HG02981 (cell line): ENCODE measurements around the gene KLHL29.
"Not testable (repeated sequence)": the region's sequence is repeated elsewhere in the genome, so short reads cannot be mapped to it uniquely, and the experiment has no call there.

Experiments used
- ATAC-seq: cut with Tn5 transposase; IDR thresholded peaks from one replicate; pipeline ENCODE4 v1.9.1; 2021; ENCODE audit warnings: mild to moderate bottlenecking, moderate library complexity; ENCODE audit not compliant: unreplicated experiment

KLHL29 gene

DNA sequence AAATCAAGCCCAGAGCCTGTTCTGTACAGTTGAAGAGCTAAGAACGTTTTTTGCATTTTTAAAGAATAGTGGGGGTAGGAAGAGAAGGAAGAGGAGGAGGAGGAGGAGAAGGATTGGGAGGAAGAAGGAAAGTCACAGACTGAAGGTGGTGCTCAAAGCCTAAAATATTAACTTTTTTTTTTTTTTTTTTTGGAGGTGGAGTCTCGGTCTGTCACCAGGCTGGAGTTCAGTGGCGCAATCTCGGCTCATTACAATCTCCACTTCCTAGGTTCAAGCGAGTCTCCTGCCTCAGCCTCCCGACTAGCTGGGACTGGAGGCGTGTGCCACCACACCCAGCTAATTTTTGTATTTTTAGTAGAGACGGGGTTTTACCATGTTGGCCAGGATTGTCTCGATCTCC lies 18.3 kb upstream of the KLHL29 start:
- ATAC-seq: no peak

DNA sequence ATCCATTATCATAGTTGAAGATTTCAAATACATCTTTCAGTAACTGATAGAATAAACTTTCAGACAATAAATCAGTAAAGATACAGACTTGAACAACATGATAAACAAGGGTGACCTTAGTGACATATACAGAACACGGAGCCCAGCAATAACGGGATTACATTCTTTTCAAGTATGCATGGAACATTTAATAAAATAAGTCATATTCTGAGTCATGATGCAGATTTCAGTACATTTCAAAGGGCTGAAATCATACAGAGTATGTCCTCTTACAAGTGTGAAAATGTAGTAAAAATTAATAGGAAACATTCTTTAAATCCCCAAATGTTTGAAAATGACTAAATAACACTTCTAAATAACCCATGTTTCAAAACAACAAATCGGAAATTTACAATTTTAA lies 17.2 kb upstream of the KLHL29 start:
- ATAC-seq: no peak

DNA sequence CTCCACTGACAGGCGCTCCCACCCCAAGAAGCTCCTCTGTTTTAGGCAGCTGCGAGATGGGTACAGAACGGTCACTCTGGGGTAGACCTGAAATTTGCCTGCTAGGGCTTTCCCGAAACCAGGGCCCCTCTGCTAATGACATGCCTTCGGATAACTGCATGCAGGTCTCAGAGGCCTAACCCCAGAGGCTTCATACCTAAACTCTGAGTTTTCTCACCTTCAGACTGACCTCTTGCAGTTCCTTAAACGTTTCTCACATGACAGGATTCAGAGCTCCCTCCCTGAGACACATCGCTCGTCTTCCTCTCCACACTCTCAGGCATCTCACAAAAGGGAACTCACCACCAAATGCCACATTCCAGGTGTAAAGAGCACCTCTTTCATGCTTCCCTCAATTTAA lies 11.3 kb upstream of the KLHL29 start:
- no peak for ATAC-seq

DNA sequence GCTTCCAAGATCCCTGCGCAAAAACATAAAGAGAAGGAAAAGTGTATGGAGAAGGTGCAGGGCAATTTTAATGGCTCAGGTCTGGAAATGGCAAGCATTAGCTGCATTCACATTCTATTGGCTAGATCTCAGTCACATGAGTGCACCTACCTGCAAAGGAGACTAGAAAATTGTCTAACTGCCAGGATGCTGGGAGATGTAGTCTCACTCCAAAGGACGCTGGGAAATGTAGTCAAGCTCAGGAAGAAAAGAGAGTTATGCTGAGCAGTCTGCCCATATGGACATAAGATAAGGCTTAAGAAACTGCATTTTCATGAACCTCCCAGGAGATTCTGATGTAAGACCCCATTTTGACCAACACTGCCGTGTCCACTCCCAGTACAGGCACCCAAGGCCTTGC lies 9.5 kb upstream of the KLHL29 start:
- peak; percentile 61 for ATAC-seq

DNA sequence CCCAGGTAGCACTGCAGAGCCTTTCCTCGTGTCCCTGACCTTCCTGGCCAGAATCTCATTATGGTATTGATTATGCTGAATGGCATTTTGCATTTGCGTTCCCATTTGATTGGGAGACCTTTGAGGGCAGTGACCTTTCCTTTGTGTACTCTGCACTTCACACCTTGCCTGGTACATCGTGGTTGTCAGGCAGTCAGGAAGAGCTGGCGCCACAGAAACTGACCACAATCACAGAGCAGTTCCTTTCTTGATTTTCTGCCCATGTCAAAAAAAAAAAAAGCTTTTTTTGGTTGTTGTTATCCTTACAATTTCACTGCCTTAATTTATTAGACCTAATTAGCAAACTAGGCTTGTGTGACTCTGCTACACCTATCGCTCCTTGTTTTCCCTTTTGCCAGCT lies 8.9 kb upstream of the KLHL29 start:
- ATAC-seq: no peak

DNA sequence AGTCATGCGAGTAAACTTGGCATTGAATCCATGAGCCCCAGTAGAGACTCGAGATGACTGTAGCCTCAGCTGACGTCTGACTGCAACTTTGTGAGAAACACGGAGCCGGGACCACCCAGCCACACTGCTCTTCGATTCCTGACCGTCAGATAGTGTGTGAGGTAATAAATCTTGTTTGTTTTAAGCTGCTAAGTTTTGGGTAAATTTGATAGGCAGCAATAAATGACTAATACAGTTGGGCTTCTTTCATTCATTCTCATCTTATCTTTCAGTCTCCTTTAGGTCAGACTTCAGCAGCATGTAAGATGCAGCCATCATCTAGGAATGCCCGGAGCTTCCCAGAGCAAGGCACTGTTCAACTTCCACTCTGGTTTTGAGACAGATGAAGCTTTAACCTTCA lies 8.0 kb upstream of the KLHL29 start:
- ATAC-seq: no peak

DNA sequence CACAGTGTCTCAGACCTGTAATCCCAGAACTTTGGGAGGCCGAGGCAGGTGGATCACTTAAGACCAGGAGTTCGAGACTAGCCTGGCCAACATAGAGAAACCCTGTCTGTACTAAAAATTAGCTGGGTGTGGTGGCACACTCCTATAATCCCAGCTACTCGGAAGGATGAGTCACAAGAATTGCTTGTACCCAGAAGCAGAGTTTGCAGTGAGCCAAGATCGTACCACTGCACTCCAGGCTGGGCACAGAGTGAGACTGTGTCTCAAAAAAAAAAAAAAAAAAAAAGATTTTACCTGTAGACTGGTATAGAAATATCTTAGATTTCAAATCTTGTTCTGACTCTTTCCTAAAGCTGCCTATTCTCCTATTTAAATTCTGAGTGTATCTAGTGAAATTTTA lies 7.2 kb upstream of the KLHL29 start:
- no peak for ATAC-seq

DNA sequence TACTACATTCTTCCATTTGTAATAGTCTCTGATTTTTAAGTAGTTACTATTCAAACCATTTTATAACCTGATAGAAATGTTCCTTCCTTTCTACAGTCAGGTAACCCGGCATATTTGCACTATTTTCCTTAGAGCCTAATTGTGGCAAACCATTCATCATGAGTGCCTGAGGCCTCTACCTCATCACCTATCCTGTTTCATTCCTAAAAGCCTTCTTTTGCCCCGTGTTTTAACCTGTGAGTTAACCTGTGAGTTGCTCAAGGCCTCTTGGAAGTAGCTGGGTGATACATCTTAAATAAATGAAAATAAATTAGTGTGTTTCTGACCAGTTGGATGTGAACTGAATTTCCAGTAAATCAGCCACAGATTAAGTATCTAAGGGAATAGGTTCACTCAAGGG lies 6.5 kb upstream of the KLHL29 start:
- no peak for ATAC-seq

DNA sequence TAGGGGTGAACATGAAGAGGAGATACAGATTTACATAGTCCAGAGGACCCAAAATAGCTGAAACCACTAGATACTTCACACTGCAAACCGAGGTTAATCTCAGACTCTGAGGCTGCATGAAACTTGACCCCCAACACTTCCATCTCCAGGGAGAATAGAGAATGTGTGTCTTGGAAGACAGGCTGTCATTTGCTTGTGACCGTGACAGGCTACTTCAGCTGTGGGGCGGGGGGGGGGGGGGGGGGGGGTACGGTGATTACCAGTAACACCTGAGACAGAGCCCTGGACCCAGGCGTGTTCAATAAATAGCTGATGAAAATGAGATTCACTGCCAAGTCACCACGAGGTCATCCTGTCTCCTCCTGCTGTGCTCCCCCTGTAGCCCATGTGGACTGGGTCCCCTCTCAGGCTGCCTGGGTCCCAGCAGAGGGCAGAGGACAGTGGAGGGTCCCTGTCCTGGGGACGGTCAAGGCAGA lies 5.7 kb upstream of the KLHL29 start:
- peak; percentile 32 for ATAC-seq

DNA sequence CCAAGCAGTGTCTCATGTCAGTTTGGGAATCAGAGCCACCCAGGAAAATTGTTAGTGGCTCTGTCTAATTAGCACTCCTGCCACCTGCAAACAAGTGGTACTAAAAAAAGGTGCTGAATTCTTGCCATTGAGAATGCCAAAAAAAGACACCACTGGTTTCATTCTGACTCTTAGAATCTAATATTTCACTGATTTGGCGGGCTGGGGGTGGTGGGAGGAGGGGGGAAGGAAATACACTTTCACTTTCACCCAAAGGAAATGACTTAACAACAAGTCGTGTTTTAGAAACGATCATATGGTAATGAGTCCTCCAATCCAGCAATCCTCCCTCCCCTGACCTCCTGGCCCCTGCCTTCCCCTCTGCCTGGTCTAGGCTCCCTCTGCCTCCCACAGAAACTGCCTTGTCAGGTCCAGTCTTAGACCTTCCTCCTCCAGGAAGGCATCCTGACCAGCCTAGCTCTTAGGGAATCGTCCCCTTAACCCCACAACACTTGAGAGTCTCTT lies 4.4 kb upstream of the KLHL29 start:
- peak; percentile 30 for ATAC-seq

DNA sequence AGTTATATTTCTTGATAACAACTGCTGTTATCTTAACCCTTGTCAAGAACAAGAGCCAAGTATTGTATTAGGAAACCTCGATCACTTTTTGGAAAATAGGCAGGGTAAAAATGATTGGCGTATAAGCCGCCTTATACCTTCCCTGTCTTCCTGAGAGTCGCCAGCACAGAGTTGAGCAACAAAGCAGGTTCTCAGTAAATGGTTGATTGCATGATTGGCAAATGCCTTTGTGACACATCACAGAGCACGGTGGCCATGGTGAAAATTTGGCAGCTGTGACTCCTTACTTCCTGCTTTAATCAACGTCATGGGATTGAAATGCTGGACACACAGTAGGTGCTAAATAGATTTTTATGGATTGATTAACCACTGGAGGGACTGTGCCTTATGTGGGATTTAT lies 3.9 kb upstream of the KLHL29 start:
- peak; percentile 31 for ATAC-seq

DNA sequence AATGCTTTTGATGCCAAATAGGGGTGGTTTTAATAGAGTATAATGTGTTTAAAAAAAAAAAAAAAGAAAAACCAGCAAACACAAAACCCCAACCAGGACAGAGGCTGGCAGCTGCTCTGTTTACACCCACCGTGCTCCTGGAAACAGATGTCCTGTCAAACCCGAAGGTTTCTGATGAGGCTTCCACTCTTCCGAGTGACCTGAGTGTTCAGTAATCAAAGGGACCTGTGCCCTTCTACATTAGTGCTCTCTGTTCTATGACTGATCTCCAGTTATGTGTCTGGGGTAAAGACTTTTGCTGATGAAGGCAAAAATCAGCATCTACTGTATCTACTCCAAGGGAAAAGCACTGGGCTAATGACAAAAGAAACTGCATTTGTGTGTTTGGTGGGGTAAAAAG lies 3.5 kb upstream of the KLHL29 start:
- ATAC-seq: no peak

DNA sequence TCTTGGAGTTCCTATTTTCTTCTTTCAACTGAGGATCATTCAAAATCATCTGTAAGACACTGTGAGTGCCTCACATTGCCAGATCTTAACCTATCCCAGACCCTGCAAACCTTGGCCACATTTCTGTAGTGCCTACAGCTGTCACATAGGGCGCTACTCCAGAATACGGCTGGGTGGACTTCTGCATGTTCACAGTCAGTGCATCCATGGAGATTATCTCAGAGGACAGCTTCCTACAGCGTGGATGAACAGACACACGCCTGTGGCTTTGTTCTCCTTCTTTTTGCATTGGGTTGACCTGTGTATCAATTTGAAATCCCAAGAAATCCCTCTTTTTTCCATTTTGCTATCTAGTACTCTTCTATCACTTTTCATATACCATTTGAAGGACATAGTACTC lies 1.9 kb upstream of the KLHL29 start:
- ATAC-seq: no peak

DNA sequence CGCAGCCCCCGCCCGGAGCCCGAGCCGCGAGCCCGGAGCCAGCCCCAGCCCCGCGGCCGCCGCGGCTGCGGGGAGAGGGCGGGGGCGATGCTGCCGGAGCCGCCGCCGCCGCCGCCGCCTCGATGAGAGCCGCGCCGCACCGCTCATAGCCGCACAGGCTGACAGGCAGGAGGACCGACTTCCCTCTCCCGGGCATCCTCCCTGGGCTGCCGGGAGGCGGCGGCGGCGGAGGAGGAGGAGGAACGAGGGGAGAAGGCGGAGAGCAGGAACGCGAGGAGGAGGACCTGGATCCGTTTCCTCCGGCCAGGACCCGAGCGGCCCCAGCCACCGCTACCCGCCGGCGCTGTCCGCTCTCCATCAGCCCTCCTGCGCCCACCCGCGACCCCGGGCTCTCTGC lies 370 bp downstream of the KLHL29 start:
- ATAC-seq: peak; percentile 26

DNA sequence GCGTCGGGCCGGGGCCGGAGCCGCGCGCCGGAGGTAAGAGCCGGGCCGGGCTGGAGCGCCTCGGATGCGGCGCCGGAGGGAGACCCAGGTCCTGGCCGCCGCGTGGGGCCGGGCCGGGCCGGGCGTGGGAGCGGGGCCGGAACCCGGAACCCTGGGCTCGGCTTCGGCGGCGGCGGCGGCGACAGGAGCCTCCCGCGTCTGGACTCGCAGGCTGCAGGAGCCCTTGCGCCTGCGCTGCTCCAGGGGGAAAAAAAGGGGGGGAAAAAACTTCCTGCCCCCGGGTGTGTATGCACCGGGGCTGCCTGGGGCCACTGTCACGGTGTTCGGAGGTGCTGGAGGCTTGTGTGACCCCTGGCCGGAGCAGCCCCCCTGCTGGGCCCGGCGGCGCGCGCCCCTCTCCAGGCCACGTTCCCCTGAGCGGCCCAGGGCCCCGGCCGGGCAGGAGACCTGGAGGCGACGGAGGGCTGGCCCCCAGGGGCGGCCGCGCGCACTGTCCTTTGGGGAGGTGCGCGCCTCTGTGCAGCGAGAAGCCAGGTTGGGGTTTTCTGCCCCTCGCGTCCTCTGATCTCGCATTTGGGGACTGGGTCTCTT lies 864 bp downstream of the KLHL29 start:
- ATAC-seq: peak; percentile 13

DNA sequence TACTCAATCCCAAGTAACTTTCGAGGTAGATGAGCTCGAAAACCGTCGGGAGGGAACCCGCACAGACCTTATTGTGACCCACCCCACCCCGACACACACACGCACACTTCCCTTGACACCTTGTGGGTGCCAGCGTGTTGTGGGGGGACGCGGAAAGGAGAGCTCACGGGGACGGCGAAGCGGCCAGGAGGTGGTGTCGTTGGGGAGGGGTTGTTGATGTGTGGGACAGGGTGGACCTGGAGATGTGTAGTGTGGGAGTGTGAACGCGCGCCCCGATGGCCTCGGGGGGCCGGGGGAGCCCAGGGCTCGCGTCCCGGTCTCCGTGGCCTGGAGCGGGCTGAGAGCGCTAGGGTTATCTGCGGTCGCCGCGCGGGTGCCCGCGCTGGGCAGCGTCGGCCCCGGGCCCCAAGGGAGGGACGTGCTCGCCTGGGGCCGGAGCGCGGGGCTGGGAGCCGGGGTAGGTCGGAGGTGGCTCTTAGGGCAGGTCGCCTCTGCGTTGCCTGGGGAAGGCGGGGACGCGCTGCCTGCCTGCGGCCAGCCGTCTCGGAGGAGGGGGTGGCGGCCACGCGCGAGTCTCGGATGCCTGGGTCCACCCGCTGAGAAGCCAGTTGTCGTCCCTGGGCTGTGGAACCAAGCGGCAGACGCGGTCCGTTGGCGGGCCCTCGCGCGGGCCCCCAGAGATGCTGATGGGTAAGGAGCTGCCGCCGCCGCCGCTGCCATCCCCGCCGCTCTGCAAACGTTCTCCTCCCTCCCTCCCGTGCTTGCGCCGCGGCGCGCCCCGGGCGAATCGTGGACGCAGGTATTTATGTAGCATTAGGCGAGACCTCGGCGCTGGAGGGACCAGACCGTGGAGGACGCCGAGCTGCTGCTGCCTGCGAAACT lies 1.6 kb downstream of the KLHL29 start:
- ATAC-seq: peak; percentile 19

DNA sequence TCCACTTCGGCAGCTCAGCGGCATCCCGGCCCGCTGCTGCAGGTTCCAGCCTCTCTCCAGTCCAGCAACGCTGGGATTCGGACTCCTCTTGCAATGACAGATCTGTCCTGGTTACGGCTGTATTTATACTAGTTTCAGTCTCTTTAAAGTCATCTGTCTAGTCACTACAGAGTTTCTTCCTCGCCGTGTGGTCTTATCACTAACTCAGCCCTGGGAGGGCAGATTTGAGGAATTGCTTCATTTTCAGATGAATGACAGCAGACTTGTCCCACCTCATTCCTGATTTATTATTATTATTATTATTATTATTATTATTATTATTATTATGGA lies 2.2 kb downstream of the KLHL29 start:
- peak; percentile 10 for ATAC-seq

DNA sequence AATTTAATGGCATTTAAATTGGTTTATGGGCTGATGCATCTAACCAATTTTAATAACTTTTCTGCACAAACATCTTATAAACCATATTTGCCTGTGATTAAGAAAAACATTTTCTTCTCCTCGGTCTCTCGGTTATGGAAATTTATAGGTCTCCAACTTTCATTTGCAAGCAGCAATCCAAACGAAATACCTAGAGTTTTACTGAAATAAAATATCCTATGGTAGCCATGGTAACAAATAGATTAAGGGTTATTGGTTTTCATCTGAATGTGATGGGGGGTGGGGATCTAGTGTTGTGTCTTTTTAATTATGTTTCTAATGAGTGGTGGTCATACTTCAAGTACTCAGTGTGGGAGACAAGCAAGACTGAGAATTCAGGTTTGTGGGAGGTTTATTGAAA lies 2.9 kb downstream of the KLHL29 start:
- ATAC-seq: no peak

DNA sequence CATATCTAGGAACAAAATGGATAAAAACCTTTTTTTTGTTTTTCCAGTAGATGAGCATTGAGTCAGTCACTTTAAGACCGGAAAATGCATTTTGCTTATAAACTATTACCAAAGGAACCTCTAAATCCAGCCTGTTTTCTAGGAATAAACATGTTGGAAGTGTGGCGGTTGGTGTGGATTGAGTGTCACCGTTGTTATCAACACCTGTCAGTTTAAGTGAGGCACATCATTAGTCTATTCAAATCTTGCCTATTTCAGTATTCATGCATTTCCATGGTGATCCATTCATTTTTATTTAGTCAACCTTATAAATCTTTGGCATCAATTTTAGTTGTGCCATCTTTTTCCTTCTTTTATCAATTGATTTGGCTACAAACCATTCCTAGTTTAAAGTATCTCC lies 3.3 kb downstream of the KLHL29 start:
- no peak for ATAC-seq

DNA sequence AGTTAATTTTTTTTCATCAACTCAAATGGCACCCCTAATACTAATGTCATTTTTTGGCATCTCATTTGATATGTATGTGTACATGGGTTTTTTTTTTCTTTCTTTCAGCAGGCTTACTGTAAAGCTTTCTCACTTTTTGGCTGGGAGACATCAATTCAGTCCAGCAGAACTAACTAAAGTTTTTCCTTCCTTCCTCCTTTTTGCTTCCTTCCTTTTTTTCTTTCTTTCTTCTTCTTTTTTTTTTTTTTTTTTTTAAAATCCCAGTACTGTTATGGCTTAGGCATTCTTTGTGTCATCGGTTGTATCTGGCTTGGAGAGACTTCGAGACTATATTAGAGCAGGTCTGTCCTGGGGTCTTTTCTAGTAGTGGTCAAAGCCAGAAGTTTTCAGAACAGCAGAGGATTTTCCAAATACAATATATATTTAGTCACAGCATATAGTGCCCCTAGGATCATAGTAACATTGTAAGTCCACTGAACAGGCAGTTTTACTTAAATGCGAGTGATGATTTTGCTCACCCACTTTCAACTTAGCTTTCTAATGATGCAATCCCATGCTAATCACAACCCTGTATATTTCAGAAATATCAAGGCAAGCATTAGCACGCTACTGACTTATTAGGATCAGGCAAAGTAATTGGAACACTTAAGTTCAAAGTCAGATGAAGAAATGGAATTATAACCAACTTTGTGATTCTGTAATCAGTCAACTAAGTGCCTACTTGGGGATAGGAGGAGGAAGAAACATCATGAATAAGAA lies 4.0 kb downstream of the KLHL29 start:
- ATAC-seq: no peak

DNA sequence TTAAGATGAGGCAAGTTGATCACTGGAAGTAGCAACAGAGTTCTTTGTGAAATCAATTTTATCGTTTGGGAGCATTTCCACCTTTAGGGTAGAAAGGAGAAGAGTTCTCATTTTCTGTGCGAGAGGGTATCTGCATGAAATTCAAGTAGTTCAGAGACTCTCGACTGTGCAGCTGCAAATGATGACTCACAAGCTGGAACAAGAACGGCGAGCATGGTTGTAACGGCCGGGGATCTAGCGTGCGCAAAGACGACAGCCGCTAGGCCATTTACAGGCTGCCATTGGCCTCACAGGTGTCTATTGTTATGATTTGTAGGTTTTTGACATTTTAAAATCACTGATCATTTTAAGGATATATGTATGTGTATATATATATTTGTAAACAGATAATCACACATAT lies 5.2 kb downstream of the KLHL29 start:
- no peak for ATAC-seq

DNA sequence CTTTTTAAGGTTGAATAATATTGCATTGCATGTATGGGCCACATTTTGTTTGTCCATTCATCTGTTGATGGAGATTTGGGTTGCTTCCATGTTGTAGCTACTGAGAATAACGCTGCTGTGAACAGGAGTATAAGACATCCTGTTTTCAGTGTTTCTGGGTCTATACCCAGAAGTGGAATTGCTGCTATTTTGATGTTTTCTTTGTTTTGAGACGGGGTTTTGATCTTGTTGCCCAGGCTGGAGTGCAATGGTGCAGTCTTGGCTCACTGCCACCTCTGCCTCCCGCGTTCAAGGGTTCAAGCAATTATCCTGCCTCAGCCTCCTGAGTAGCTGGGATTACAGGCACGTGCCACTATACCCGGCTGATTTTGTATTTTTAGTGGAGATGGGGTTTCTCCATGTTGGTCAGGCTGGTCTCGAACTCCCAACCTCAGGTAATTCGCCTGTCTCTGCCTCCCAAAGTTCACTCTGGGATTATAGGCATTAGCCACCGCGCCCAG lies 6.3 kb downstream of the KLHL29 start:
- ATAC-seq: not testable (repeated sequence)
